ENCODE data around the gene CYB561D1.

The CYB561D1 gene

DNA sequence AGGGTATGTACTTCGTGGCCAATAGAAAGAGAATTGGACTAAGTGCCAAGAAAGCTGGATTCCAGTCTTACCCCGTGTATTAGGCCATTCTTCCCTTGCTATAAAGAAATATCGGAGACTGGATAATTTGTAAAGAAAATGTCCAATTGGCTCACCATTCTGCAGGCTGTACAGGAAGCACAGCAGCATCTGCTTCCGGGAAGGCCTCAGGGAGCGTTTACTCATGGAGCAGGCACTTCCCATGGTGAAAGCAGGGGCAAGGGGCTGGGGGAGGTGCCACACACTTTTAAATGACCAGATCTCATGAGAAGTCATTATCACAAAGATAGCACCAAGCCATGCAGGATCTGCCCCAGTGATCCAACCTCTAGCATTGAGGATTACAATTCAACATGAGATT is 23.4 kb downstream of the CYB561D1 start:
- H3K4me1 ChIP-seq (ENCODE audit: control insufficient read depth, low read length) = no peaks in the 10 kb centered on the region
- H3F3A ChIP-seq (ENCODE audit: control insufficient read depth, insufficient read depth) = no peaks in the 10 kb centered on the region
- no peak for TF ChIP-seq CTCF (IDR thresholded peaks at IDR 0.05; ENCODE audit: low read depth, low read length, poor library complexity, severe bottlenecking)
- TF ChIP-seq EZH2phosphoT487 (IDR thresholded peaks at IDR 0.05; ENCODE audit: borderline replicate concordance, low read length) = no peak
- no peak overlapping the region for H3K4me3 ChIP-seq (ENCODE audit: low read length)
- H3K27ac ChIP-seq (ENCODE audit: low read depth, low read length) = no peak overlapping the region
- H3K36me3 ChIP-seq (ENCODE audit: control insufficient read depth, low read length) = no peaks in the 10 kb centered on the region
- H3K9me2 ChIP-seq (replicated peaks; ENCODE audit: control insufficient read depth, low read length) = no peaks in the 10 kb centered on the region
- no peaks in the 10 kb centered on the region for H3K79me2 ChIP-seq (ENCODE audit: control insufficient read depth, low read length)
- no peaks in the 10 kb centered on the region for H4K20me1 ChIP-seq (ENCODE audit: control insufficient read depth, insufficient read depth, low read depth, low read length)
- H3K27me3 ChIP-seq (ENCODE audit: control insufficient read depth, low read length) = peaks cover 11% of the 10 kb centered on the region
- no peaks in the 10 kb centered on the region for H3K9me3 ChIP-seq (ENCODE audit: control insufficient read depth, insufficient read depth, low read length)
- H3K4me2 ChIP-seq (ENCODE audit: low read length) = no peak overlapping the region

DNA sequence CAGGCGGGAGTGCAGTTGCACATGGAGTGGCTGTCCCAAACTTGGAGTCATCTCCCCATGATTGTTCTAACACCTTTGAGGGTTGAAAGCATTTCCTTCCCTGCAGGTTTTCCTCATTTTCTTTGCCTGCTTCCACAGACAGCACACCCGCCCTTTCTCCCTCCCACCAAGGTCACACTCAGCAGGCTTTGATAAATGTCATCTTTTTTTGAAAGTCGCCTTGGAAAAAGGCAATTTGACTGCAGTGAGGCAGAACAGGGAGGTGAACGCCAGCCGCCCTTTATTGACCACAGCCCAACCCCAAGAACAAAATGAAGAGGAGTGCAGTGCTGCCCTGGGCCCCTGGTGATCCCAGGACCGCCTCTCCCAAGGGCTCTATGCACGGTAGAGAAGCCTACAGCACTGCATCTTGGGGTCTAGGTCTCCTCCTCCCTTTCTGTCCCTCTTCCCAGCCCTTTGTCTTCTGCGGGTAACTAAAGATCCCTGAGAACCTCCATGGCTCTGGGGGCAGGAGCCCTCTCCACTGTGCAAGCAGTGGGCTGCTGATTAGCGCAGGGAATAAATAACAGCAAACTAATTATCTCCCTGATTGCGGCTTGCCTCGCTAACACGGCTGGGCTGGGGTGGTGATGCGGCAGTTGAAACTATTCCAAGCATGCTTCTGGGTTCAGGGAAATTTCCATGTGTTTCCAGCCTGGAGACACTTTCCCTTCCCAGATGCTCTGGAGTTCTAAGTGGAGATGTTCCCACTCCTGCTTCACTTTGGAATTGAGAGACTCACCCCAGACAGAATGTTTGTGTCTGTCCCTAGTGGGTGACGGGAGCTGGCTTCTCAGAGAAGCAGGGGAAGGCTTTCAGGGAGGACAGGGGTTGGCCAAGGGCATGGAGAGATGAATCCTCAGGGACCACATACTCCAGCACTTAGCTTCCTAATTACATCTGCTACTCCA is 27.4 kb downstream of the CYB561D1 start:
- H4K20me1 ChIP-seq (ENCODE audit: control insufficient read depth, insufficient read depth, low read depth, low read length) = no peaks in the 10 kb centered on the region
- H3K4me1 ChIP-seq (ENCODE audit: control insufficient read depth, low read length) = no peaks in the 10 kb centered on the region
- no peaks in the 10 kb centered on the region for H3K9me3 ChIP-seq (ENCODE audit: control insufficient read depth, insufficient read depth, low read length)
- no peak overlapping the region for H3K4me2 ChIP-seq (ENCODE audit: low read length)
- no peaks in the 10 kb centered on the region for H3K79me2 ChIP-seq (ENCODE audit: control insufficient read depth, low read length)
- no peaks in the 10 kb centered on the region for H3K9me2 ChIP-seq (replicated peaks; ENCODE audit: control insufficient read depth, low read length)
- H3F3A ChIP-seq (ENCODE audit: control insufficient read depth, insufficient read depth) = no peaks in the 10 kb centered on the region
- no peak overlapping the region for H3K27ac ChIP-seq (ENCODE audit: low read depth, low read length)
- H3K36me3 ChIP-seq (ENCODE audit: control insufficient read depth, low read length) = no peaks in the 10 kb centered on the region
- peaks cover 21% of the 10 kb centered on the region for H3K27me3 ChIP-seq (ENCODE audit: control insufficient read depth, low read length)
- no peak for TF ChIP-seq EZH2phosphoT487 (IDR thresholded peaks at IDR 0.05; ENCODE audit: borderline replicate concordance, low read length)
- no peak for TF ChIP-seq CTCF (IDR thresholded peaks at IDR 0.05; ENCODE audit: low read depth, low read length, poor library complexity, severe bottlenecking)
- no peak overlapping the region for H3K4me3 ChIP-seq (ENCODE audit: low read length)

- H4K20me1 ChIP-seq (ENCODE audit: control insufficient read depth, insufficient read depth, low read depth, low read length) = no peaks in the 10 kb centered on the region
- no peaks in the 10 kb centered on the region for H3K4me1 ChIP-seq (ENCODE audit: control insufficient read depth, low read length)
- no peaks in the 10 kb centered on the region for H3F3A ChIP-seq (ENCODE audit: control insufficient read depth, insufficient read depth)
- no peaks in the 10 kb centered on the region for H3K79me2 ChIP-seq (ENCODE audit: control insufficient read depth, low read length)
- no peak for TF ChIP-seq CTCF (IDR thresholded peaks at IDR 0.05; ENCODE audit: low read depth, low read length, poor library complexity, severe bottlenecking)
- no peak for TF ChIP-seq EZH2phosphoT487 (IDR thresholded peaks at IDR 0.05; ENCODE audit: borderline replicate concordance, low read length)
- no peak overlapping the region for H3K27ac ChIP-seq (ENCODE audit: low read depth, low read length)
- no peaks in the 10 kb centered on the region for H3K9me3 ChIP-seq (ENCODE audit: control insufficient read depth, insufficient read depth, low read length)
- H3K4me2 ChIP-seq (ENCODE audit: low read length) = no peak overlapping the region
- H3K36me3 ChIP-seq (ENCODE audit: control insufficient read depth, low read length) = no peaks in the 10 kb centered on the region
- H3K9me2 ChIP-seq (replicated peaks; ENCODE audit: control insufficient read depth, low read length) = no peaks in the 10 kb centered on the region
- H3K4me3 ChIP-seq (ENCODE audit: low read length) = no peak overlapping the region
- H3K27me3 ChIP-seq (ENCODE audit: control insufficient read depth, low read length) = peaks cover 22% of the 10 kb centered on the region
Measured at GRCh38 chr1:109522026-109522425, 28.1 kb downstream of the CYB561D1 start.

Measured in DOHH2 (cell line).